HepG2 (cell line): ENCODE measurements around the gene NPHS1. TPM values are rescaled to one million over a fixed set of nuclear protein-coding genes. Genes with fewer than 3 reads are reported as not detected.

Experiments used
- ARID3A ChIP-seq: IDR thresholded peaks from 2 replicates; pipeline ENCODE4 v1.6.1; 2012; ENCODE audit warnings: low read depth, low read length, improper control_type of control experiment
- DMTF1 ChIP-seq: sonication (generic); formaldehyde crosslinking; IDR thresholded peaks from 2 replicates; pipeline ENCODE4 v1.4.0; 2020; ENCODE audit warnings: mild to moderate bottlenecking, missing genetic modification reagents
- GABPB1 ChIP-seq: IDR thresholded peaks from 2 replicates; pipeline ENCODE4 v1.6.1; 2016; ENCODE audit warnings: mild to moderate bottlenecking, missing genetic modification reagents, moderate library complexity, missing compliant biosample characterization
- NONO ChIP-seq, 2 experiments: fragments of 450-650 bp in 1 of 2; sonication (generic) in 1 of 2; formaldehyde crosslinking in 1 of 2; IDR thresholded peaks in 1 of 2; conservative IDR thresholded peaks in 1 of 2; 2 replicates each; pipeline versions ENCODE4 v1.6.1 to v1.8.0; 2017 to 2022; ENCODE audit warnings: mild to moderate bottlenecking in 1 of 2, missing genetic modification reagents in 1 of 2, moderate library complexity in 1 of 2
- NR2C2 ChIP-seq: sonication (generic); formaldehyde crosslinking; IDR thresholded peaks from 2 replicates; pipeline ENCODE4 v1.4.0; 2020; ENCODE audit warnings: missing genetic modification reagents, mild to moderate bottlenecking, moderate library complexity, borderline replicate concordance
- RARG ChIP-seq: sonication (generic); formaldehyde crosslinking; IDR thresholded peaks from 2 replicates; pipeline ENCODE4 v1.4.0; 2020; ENCODE audit warnings: low read depth, mild to moderate bottlenecking, missing genetic modification reagents
- RFX3 ChIP-seq: IDR thresholded peaks from 2 replicates; pipeline ENCODE4 v1.6.1; 2016; ENCODE audit warnings: missing biosample characterization, missing genetic modification reagents
- SAP130 ChIP-seq: IDR thresholded peaks from 2 replicates; pipeline ENCODE4 v1.6.1; 2016; ENCODE audit warnings: low read depth
- SIN3B ChIP-seq: fragments of 150-350 bp; IDR thresholded peaks from 2 replicates; pipeline ENCODE4 v1.6.1; 2014; ENCODE audit warnings: low read length
- SP1 ChIP-seq, 2 experiments: fragments of 450-650 bp in 1 of 2; sonication (generic) in 1 of 2; formaldehyde crosslinking in 1 of 2; IDR thresholded peaks; 2 replicates each; pipeline versions ENCODE4 v1.4.0 to v1.6.1; 2016 to 2020; ENCODE audit warnings: missing genetic modification reagents in 1 of 2
- SP5 ChIP-seq: IDR thresholded peaks from 2 replicates; pipeline ENCODE4 v1.6.1; 2016; ENCODE audit warnings: low read depth, borderline replicate concordance
- THYN1 ChIP-seq: sonication (generic); formaldehyde crosslinking; IDR thresholded peaks from 2 replicates; pipeline ENCODE4 v1.8.1; 2023; ENCODE audit warnings: low read depth, mild to moderate bottlenecking, moderate library complexity, missing genetic modification reagents, borderline replicate concordance
- ZNF3 ChIP-seq: IDR thresholded peaks from 2 replicates; pipeline ENCODE4 v1.7.0; 2017; ENCODE audit warnings: inconsistent platforms
- ZNF460 ChIP-seq: sonication (generic); formaldehyde crosslinking; IDR thresholded peaks from 2 replicates; pipeline ENCODE4 v1.5.1; 2020; ENCODE audit warnings: missing genetic modification reagents, mild to moderate bottlenecking, borderline replicate concordance
- ZNF652 ChIP-seq: IDR thresholded peaks from 2 replicates; pipeline ENCODE4 v1.6.1; 2016; ENCODE audit warnings: low read depth, borderline replicate concordance
- ZNF75D ChIP-seq: sonication (generic); formaldehyde crosslinking; IDR thresholded peaks from 2 replicates; pipeline ENCODE4 v1.8.1; 2023; ENCODE audit warnings: missing genetic modification reagents, mild to moderate bottlenecking, borderline replicate concordance
- ZNF800 ChIP-seq: sonication (generic); formaldehyde crosslinking; IDR thresholded peaks from 2 replicates; pipeline ENCODE4 v1.4.0; 2020; ENCODE audit warnings: missing genetic modification reagents
- polyA plus RNA-seq, 8 experiments: library from polyadenylated mRNA; depleted of rRNA in 3 of 8; stranded (reverse) in 7 of 8; unstranded in 1 of 8; fragments of >200 nt; fragmentation: Illumina TruSeq in 4 of 8; extraction: Trizol in 4 of 8; gene quantifications; 2 replicates each; pipeline versions ENCODE4 v1.2.1 to v1.2.3, GENCODE V29; 2011 to 2016; ENCODE audit warnings: low read depth in 4 of 8, missing spikeins in 1 of 8, mixed read lengths in 1 of 8; ENCODE audit not compliant: insufficient read depth in 1 of 8
- total RNA-seq, 5 experiments: library from RNA; depleted of rRNA; stranded (reverse); fragments of >200 nt; fragmentation: Illumina TruSeq; extraction: Trizol; gene quantifications; 2 replicates each; pipeline ENCODE4 v1.2.3, GENCODE V29; 2016; ENCODE audit warnings: low read depth in 1 of 5
- TF ChIP-seq, protein P1 (sequence below): IDR thresholded peaks from 2 replicates; pipeline ENCODE4 v1.6.1; 2012; ENCODE audit warnings: inconsistent platforms
- TF ChIP-seq, protein P2 (sequence below): IDR thresholded peaks from 2 replicates; pipeline ENCODE4 v1.6.1; 2016; ENCODE audit warnings: missing genetic modification reagents, missing compliant biosample characterization
- TF ChIP-seq, protein P3 (sequence below): sonication (generic); formaldehyde crosslinking; IDR thresholded peaks from 2 replicates; pipeline ENCODE4 v1.8.1; 2023; ENCODE audit warnings: missing genetic modification reagents, inconsistent platforms, borderline replicate concordance

Gene NPHS1
- total and polyA plus RNA-seq, 2 of the 13 experiments (the other 11 are each of a cell fraction or from before 2014, with no cell fraction given) = not detected

DNA sequence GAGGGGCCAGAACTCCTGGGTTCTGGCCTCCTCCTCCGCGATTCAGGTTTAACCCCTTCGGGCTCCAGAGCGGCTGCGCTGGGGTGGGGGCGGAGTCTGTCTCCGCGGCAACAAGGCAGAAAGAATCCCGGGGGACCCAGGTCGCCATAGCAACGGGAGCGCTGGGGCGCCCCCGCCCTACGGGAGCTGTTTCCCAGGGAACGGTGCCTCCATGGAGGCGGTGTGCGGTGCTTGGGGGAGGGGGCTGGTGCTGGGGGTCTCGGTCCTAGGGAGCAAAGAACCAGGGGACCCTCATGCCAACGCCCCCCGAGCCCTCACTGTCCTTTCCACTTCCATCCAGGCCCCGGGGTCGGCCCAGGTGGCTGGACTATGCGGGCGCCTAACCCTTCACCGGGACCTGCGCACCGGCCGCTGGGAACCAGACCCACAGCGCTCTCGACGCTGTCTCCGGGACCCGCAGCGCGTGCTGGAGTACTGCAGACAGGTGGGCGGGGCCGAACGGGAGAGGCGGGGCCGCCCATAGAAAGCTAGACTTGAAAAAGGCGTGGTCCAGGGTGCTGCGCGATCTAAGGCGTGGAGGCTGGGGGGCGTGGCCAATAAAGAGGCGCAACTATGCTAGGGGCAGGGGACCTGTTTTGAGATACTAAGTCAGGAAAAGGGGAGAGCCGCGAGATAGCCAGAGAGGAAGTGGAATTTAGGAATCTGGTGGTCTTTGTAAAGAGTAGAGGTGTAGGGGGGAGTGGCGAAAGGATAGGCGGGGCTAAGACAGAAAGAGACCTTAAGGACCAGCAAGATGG, 17.2 kb upstream of the NPHS1 start (continued):
- TF ChIP-seq, protein P1, sequence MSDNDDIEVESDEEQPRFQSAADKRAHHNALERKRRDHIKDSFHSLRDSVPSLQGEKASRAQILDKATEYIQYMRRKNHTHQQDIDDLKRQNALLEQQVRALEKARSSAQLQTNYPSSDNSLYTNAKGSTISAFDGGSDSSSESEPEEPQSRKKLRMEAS = peak; percentile 52; the same call in 1 of the 2 replicates
- TF ChIP-seq, protein P2, sequence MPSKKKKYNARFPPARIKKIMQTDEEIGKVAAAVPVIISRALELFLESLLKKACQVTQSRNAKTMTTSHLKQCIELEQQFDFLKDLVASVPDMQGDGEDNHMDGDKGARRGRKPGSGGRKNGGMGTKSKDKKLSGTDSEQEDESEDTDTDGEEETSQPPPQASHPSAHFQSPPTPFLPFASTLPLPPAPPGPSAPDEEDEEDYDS (CRISPR knock-in tag) = no peak
- TF ChIP-seq ARID3A (no peak), NR2C2 (no peak), ZNF800 (CRISPR knock-in tag) (no peak), NONO (IDR thresholded peaks at IDR 0.05) (no peak), NONO (CRISPR knock-in tag; conservative IDR thresholded peaks at IDR 0.05) (no peak), GABPB1 (CRISPR knock-in tag) (peak; percentile 29; the same call in 1 of the 2 replicates), ZNF3 (CRISPR knock-in tag) (no peak), SAP130 (peak; percentile 35; the same call in 1 of the 2 replicates), RFX3 (CRISPR knock-in tag) (peak; percentile 49; the same call in 1 of the 2 replicates), ZNF460 (CRISPR knock-in tag) (no peak), RARG (CRISPR knock-in tag) (no peak), SP5 (CRISPR knock-in tag) (0 out of 2 replicates have a peak, but pooled peaks have one; percentile 13), DMTF1 (CRISPR knock-in tag) (no peak), SP1 (IDR thresholded peaks at IDR 0.05) (no peak), SP1 (CRISPR knock-in tag; IDR thresholded peaks at IDR 0.05) (peak; percentile 60), THYN1 (CRISPR knock-in tag) (no peak), ZNF652 (0 out of 2 replicates have a peak, but pooled peaks have one; percentile 40), SIN3B (no peak), ZNF75D (CRISPR knock-in tag) (no peak)
- TF ChIP-seq, protein P3, sequence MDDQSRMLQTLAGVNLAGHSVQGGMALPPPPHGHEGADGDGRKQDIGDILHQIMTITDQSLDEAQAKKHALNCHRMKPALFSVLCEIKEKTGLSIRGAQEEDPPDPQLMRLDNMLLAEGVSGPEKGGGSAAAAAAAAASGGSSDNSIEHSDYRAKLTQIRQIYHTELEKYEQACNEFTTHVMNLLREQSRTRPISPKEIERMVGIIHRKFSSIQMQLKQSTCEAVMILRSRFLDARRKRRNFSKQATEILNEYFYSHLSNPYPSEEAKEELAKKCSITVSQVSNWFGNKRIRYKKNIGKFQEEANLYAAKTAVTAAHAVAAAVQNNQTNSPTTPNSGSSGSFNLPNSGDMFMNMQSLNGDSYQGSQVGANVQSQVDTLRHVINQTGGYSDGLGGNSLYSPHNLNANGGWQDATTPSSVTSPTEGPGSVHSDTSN (CRISPR knock-in tag) = no peak
